GM23338 (cell line): ENCODE data around the gene SLC40A1. TPM values are rescaled to one million over a fixed set of nuclear protein-coding genes. Genes with fewer than 3 reads are reported as not detected.

ENCODE experiments used
- ATAC-seq: fragments of 200-7000 bp; cut with Tn5 transposase; 3 replicates; pipeline ENCODE4 v1.9.1; 2020
- DNase-seq: peaks from one replicate; pipeline ENCODE4 v3.0.0-alpha.2; 2015; ENCODE audit warnings: low spot score
- H2AFZ ChIP-seq: fragments of 200-600 bp; sonication (generic); 2 replicates; pipeline ENCODE4 v1.8.0; 2016; ENCODE audit warnings: antibody characterized with exemption, mild to moderate bottlenecking, moderate library complexity
- H3F3A ChIP-seq: fragments of 200-600 bp; sonication (generic); replicated peaks from 2 replicates; pipeline ENCODE4 v1.8.0; 2017; ENCODE audit warnings: antibody characterized with exemption, mixed run types, low read depth
- H3K27ac ChIP-seq: fragments of 200-600 bp; sonication (generic); 2 replicates; pipeline ENCODE4 v1.6.1; 2016; ENCODE audit warnings: low read depth
- H3K27me3 ChIP-seq: fragments of 200-600 bp; sonication (generic); 2 replicates; pipeline ENCODE4 v1.8.0; 2016; ENCODE audit warnings: mild to moderate bottlenecking, mixed run types, moderate library complexity; ENCODE audit not compliant: insufficient read depth
- H3K36me3 ChIP-seq: fragments of 200-600 bp; sonication (generic); 2 replicates; pipeline ENCODE4 v1.8.0; 2016; ENCODE audit warnings: mild to moderate bottlenecking; ENCODE audit not compliant: insufficient read depth
- H3K4me1 ChIP-seq: fragments of 200-600 bp; sonication (generic); 2 replicates; pipeline ENCODE4 v1.8.0; 2016; ENCODE audit warnings: mild to moderate bottlenecking, moderate library complexity; ENCODE audit not compliant: insufficient read depth
- H3K4me2 ChIP-seq: fragments of 200-600 bp; sonication (generic); 2 replicates; pipeline ENCODE4 v1.7.1; 2017; ENCODE audit warnings: mixed run types
- H3K4me3 ChIP-seq: fragments of 200-600 bp; sonication (generic); 2 replicates; pipeline ENCODE4 v1.6.1; 2016; ENCODE audit warnings: mixed run types
- H3K79me2 ChIP-seq: fragments of 200-600 bp; sonication (generic); replicated peaks from 2 replicates; pipeline ENCODE4 v1.8.0; 2017; ENCODE audit warnings: mild to moderate bottlenecking; ENCODE audit not compliant: insufficient read depth
- H3K9me2 ChIP-seq: fragments of 200-600 bp; sonication (generic); 2 replicates; pipeline ENCODE4 v1.8.0; 2017; ENCODE audit not compliant: insufficient read depth
- H4K20me1 ChIP-seq: fragments of 200-600 bp; sonication (generic); replicated peaks from 2 replicates; pipeline ENCODE4 v1.8.0; 2017; ENCODE audit warnings: mild to moderate bottlenecking; ENCODE audit not compliant: insufficient read depth
- H3K27ac Mint-ChIP-seq: 2 replicates; pipeline ENCODE4 v1.8.0; 2020; ENCODE audit warnings: inconsistent platforms, mild to moderate bottlenecking, moderate library complexity, mixed read lengths
- H3K27me3 Mint-ChIP-seq: 3 replicates; pipeline ENCODE4 v1.8.0; 2022; ENCODE audit warnings: low read depth, mild to moderate bottlenecking, moderate library complexity, mixed read lengths, inconsistent platforms; ENCODE audit not compliant: insufficient read depth, poor library complexity
- H3K36me3 Mint-ChIP-seq: 3 replicates; pipeline ENCODE4 v1.8.0; 2021; ENCODE audit warnings: low read depth, mild to moderate bottlenecking, inconsistent platforms, moderate library complexity, mixed read lengths
- H3K4me1 Mint-ChIP-seq: 3 replicates; pipeline ENCODE4 v1.8.0; 2020; ENCODE audit warnings: mild to moderate bottlenecking, inconsistent platforms, mixed read lengths
- H3K4me3 Mint-ChIP-seq: 3 replicates; pipeline ENCODE4 v1.8.0; 2021; ENCODE audit warnings: moderate library complexity, mild to moderate bottlenecking, inconsistent platforms, mixed read lengths
- H3K9me3 Mint-ChIP-seq: 3 replicates; pipeline ENCODE4 v1.8.0; 2020; ENCODE audit warnings: moderate library complexity, mild to moderate bottlenecking, inconsistent platforms, mixed read lengths
- EZH2phosphoT487 ChIP-seq: fragments of 200-600 bp; sonication (generic); IDR thresholded peaks from one replicate; pipeline ENCODE4 v1.8.1; 2018; ENCODE audit warnings: antibody characterized with exemption; ENCODE audit not compliant: unreplicated experiment
- ZNF462 ChIP-seq: fragments of 250-450 bp; sonication (Bioruptor Pico); IDR thresholded peaks from 2 replicates; pipeline ENCODE4 v1.5.0; 2020; ENCODE audit warnings: mild to moderate bottlenecking, moderate library complexity
- polyA plus RNA-seq: library from polyadenylated mRNA; unstranded; fragments of >200 nt; fragmentation: Nextera tagmentation; extraction: Ambion mirVana; gene quantifications from 2 replicates; pipeline ENCODE4 v1.2.1, GENCODE V29; 2016
- total RNA-seq: library from RNA; depleted of rRNA; stranded (reverse); fragments of >200 nt; shearing (Covaris generic); gene quantifications from 2 replicates; pipeline ENCODE4 v1.2.3, GENCODE V29; 2014

Gene SLC40A1
- total and polyA plus RNA-seq, 2 experiments from 2014 or later = 0.08 TPM; not detected in 1

- TF ChIP-seq ZNF462 (no peak), EZH2phosphoT487 (no peak)
Observed at GRCh38 chr2:189593115-189593514, 12.5 kb upstream of the SLC40A1 start (continued).

GRCh38 chr2:189592353-189592984 lies 11.9 kb upstream of the SLC40A1 start:
- Mint-ChIP-seq H3K4me1 (peaks cover 10% of the 10 kb centered on the region), H3K9me3 (no peaks in the 10 kb centered on the region), H3K27ac (no peak overlapping the region), H3K27me3 (peaks cover 2% of the 10 kb centered on the region), H3K4me3 (no peak overlapping the region), H3K36me3 (no peaks in the 10 kb centered on the region)
- no peak for DNase-seq
- H3K79me2 ChIP-seq = no peaks in the 10 kb centered on the region
- H4K20me1 ChIP-seq = no peaks in the 10 kb centered on the region
- TF ChIP-seq ZNF462 = no peak
- no peak overlapping the region for H3K4me2 ChIP-seq
- H3F3A ChIP-seq = no peaks in the 10 kb centered on the region
- H2AFZ ChIP-seq = no peak overlapping the region
- peaks cover 6% of the 10 kb centered on the region; the same call in 1 of the 2 replicates for H3K4me1 ChIP-seq
- no peaks in the 10 kb centered on the region for H3K36me3 ChIP-seq
- ATAC-seq = no peak; the same call in 2 of the 3 replicates
- no peaks in the 10 kb centered on the region for H3K27me3 ChIP-seq
- no peaks in the 10 kb centered on the region for H3K9me2 ChIP-seq
- H3K27ac ChIP-seq = no peak overlapping the region
- H3K4me3 ChIP-seq = no peak overlapping the region
